Calu3 (cell line): ENCODE results near the gene FAM227A. TPM values are rescaled to one million over a fixed set of nuclear protein-coding genes. Genes with fewer than 3 reads are reported as not detected.

Experiments used
- BruUV-seq: library from RNA; stranded (reverse); fragments of 400-500 nt; replicated peaks from 2 replicates; lab custom pipeline; 2021; lab: Mats Ljungman, UMichigan
- CTCF ChIA-PET: fragments of 300-600 bp; sonication (Branson Sonifier 250); formaldehyde crosslinking; loops from one replicate; lab custom pipeline; 2022; ENCODE audit warnings: antibody characterized with exemption; lab: Charles Lee
- DNase-seq: peaks from one replicate; pipeline ENCODE4 v3.0.0; 2022
- H3K27ac Mint-ChIP-seq: one replicate; pipeline ENCODE4 v1.8.0; 2022; ENCODE audit warnings: mixed read lengths; ENCODE audit not compliant: unreplicated experiment
- H3K27me3 Mint-ChIP-seq: one replicate; pipeline ENCODE4 v1.8.0; 2022; ENCODE audit warnings: mixed read lengths; ENCODE audit not compliant: unreplicated experiment
- H3K36me3 Mint-ChIP-seq: one replicate; pipeline ENCODE4 v1.8.0; 2022; ENCODE audit warnings: mild to moderate bottlenecking, moderate library complexity, mixed read lengths; ENCODE audit not compliant: insufficient read depth, unreplicated experiment
- H3K4me1 Mint-ChIP-seq: one replicate; pipeline ENCODE4 v1.8.0; 2022; ENCODE audit warnings: mild to moderate bottlenecking, low read depth, mixed read lengths; ENCODE audit not compliant: unreplicated experiment
- H3K4me3 Mint-ChIP-seq: one replicate; pipeline ENCODE4 v1.8.0; 2022; ENCODE audit warnings: mild to moderate bottlenecking, low read depth, moderate library complexity, mixed read lengths; ENCODE audit not compliant: unreplicated experiment
- H3K9me3 Mint-ChIP-seq: one replicate; pipeline ENCODE4 v1.8.0; 2022; ENCODE audit warnings: low read depth, mixed read lengths; ENCODE audit not compliant: unreplicated experiment
- CTCF ChIP-seq: fragments of 200-600 bp; IDR thresholded peaks from one replicate; pipeline ENCODE4 v1.8.0; 2022; ENCODE audit warnings: antibody characterized with exemption; ENCODE audit not compliant: unreplicated experiment
- intact Hi-C: fragments of 100-400 bp; cut with micrococcal nuclease; formaldehyde crosslinking; loops from one replicate; pipeline ENCODE4 v1.10.0; 2022; ENCODE audit not compliant: unreplicated experiment
- total RNA-seq: library from RNA; stranded (reverse); gene quantifications from 2 replicates; pipeline ENCODE4 v1.2.3, GENCODE V29; 2022

The FAM227A gene
- total RNA-seq, 1 experiment from 2014 or later = 9.6 TPM

GRCh38 chr22:38694049-38694448 lies 37.9 kb upstream of the FAM227A start:
- H3K27ac Mint-ChIP-seq = peak overlapping the region; percentile 85

GRCh38 chr22:38689651-38690050 lies 33.5 kb upstream of the FAM227A start:
- Mint-ChIP-seq H3K4me1 (peaks cover 19% of the 10 kb centered on the region), H3K27ac (no peak overlapping the region), H3K4me3 (no peak overlapping the region), H3K27me3 (no peaks in the 10 kb centered on the region), H3K9me3 (no peaks in the 10 kb centered on the region), H3K36me3 (peaks cover 77% of the 10 kb centered on the region)
- DNase-seq = no peak
- CTCF ChIA-PET = interaction anchor here (0.6 to 0.7 kb wide), 2 partner anchors 22 to 614 kb away, joined by 3 to 4 read pairs; no protein-coding TSS in a partner anchor
- no TSS peak for BruUV-seq
- TF ChIP-seq CTCF = no peak
- intact Hi-C loops = loop anchor here (5.0 kb wide), 1 partner anchor 272 kb away; no protein-coding TSS in a partner anchor

More at GRCh38 chr22:38694049-38694448, 37.9 kb upstream of the FAM227A start:
- peaks cover 72% of the 10 kb centered on the region for H3K36me3 Mint-ChIP-seq
- H3K27me3 Mint-ChIP-seq = no peaks in the 10 kb centered on the region
- no peak for DNase-seq
- H3K9me3 Mint-ChIP-seq = no peaks in the 10 kb centered on the region
- CTCF ChIA-PET = interaction anchor here (0.6 to 1.2 kb wide), 3 partner anchors 12 to 24 kb away, joined by 3 to 5 read pairs (median 3); partner anchors contain the start of gene TOMM22
- H3K4me1 Mint-ChIP-seq = peaks cover 49% of the 10 kb centered on the region
- intact Hi-C loops = loop anchor here (2.0 kb wide), 1 partner anchor 13 kb away; the partner anchor contains the start of gene TOMM22
- peak overlapping the region; percentile 9 for H3K4me3 Mint-ChIP-seq
- no peak for TF ChIP-seq CTCF
- BruUV-seq = no TSS peak

- no peaks in the 10 kb centered on the region for H3K27me3 Mint-ChIP-seq
- CTCF ChIA-PET = no interaction called here
- H3K9me3 Mint-ChIP-seq = peaks cover 3% of the 10 kb centered on the region
- H3K27ac Mint-ChIP-seq = no peak overlapping the region
- no peak for TF ChIP-seq CTCF
- no peak for DNase-seq
- intact Hi-C loops = loop anchor here (5.0 kb wide), 1 partner anchor 268 kb away; no protein-coding TSS in a partner anchor
- H3K4me1 Mint-ChIP-seq = no peaks in the 10 kb centered on the region
- H3K4me3 Mint-ChIP-seq = no peak overlapping the region
- no TSS peak for BruUV-seq
- peaks cover 87% of the 10 kb centered on the region for H3K36me3 Mint-ChIP-seq
Observed at GRCh38 chr22:38685761-38686160, 29.6 kb upstream of the FAM227A start.

GRCh38 chr22:38684895-38685294 lies 28.7 kb upstream of the FAM227A start:
- no TSS peak for BruUV-seq
- H3K27me3 Mint-ChIP-seq = no peaks in the 10 kb centered on the region
- CTCF ChIA-PET = no interaction called here
- H3K9me3 Mint-ChIP-seq = peaks cover 3% of the 10 kb centered on the region
- no peaks in the 10 kb centered on the region for H3K4me1 Mint-ChIP-seq
- no peak overlapping the region for H3K4me3 Mint-ChIP-seq
- DNase-seq = no peak
- no peak overlapping the region for H3K27ac Mint-ChIP-seq
- intact Hi-C loops = loop anchor here (5.0 kb wide), 1 partner anchor 268 kb away; no protein-coding TSS in a partner anchor
- no peak for TF ChIP-seq CTCF
- H3K36me3 Mint-ChIP-seq = peaks cover 82% of the 10 kb centered on the region
